Endothelial cell of umbilical vein (primary cell): ENCODE results near the gene ITGA2B. TPM values are rescaled to one million over a fixed set of nuclear protein-coding genes. Genes with fewer than 3 reads are reported as not detected.

Experiments used
- BruUV-seq: library from RNA; stranded (reverse); fragments of 400-500 nt; replicated peaks from 2 replicates; lab custom pipeline; 2021; lab: Mats Ljungman, UMichigan
- CTCF ChIA-PET: fragments of 300-600, 350-600 bp; sonication (Branson Sonifier 250); formaldehyde crosslinking; loops from one replicate; lab custom pipeline; 2021; ENCODE audit warnings: antibody characterized with exemption, inconsistent platforms; lab: Charles Lee
- POLR2A ChIA-PET: fragments of 300-600, 350-600 bp; sonication (Branson Sonifier 250); formaldehyde crosslinking; loops from one replicate; lab custom pipeline; 2021; ENCODE audit warnings: antibody characterized with exemption, inconsistent platforms; lab: Charles Lee
- DNase-seq: peaks from one replicate; pipeline ENCODE4 v3.0.0-alpha.2; 2011; ENCODE audit warnings: low read depth, low spot score
- FAIRE-seq: peaks from 2 replicates; lab custom pipeline; 2011; peaks lifted over from hg19 to GRCh38; lab: Jason Lieb, UNC
- H2AFZ ChIP-seq: 2 replicates; pipeline ENCODE4 v1.6.0; 2012; ENCODE audit warnings: low read depth, low read length, control low read depth, inconsistent platforms
- H3K27ac ChIP-seq: 2 replicates; pipeline ENCODE4 v1.5.1; 2011; ENCODE audit warnings: low read depth, mild to moderate bottlenecking, control low read depth, low read length, moderate library complexity; ENCODE audit not compliant: insufficient read depth
- H3K27me3 ChIP-seq, 2 experiments: 2 replicates each; pipeline versions ENCODE4 v1.6.0 to v1.6.1; 2011; ENCODE audit warnings: low read length in 2 of 2, mixed read lengths in 1 of 2; ENCODE audit not compliant: control insufficient read depth in 2 of 2, insufficient read depth in 2 of 2
- H3K36me3 ChIP-seq, 2 experiments: 2 replicates in 1 of 2; 3 replicates in 1 of 2; pipeline ENCODE4 v1.5.1; 2011; ENCODE audit warnings: low read length in 2 of 2, mild to moderate bottlenecking in 1 of 2, moderate library complexity in 1 of 2; ENCODE audit not compliant: control insufficient read depth in 2 of 2, insufficient read depth in 2 of 2; ENCODE audit errors: extremely low read depth in 1 of 2
- H3K4me1 ChIP-seq: 3 replicates; pipeline ENCODE4 v1.5.1; 2011; ENCODE audit warnings: mild to moderate bottlenecking, low read length; ENCODE audit not compliant: control insufficient read depth, insufficient read depth; ENCODE audit errors: extremely low read depth
- H3K4me2 ChIP-seq: 2 replicates; pipeline ENCODE4 v1.6.1; 2011; ENCODE audit warnings: low read length, control low read depth, mixed read lengths; ENCODE audit not compliant: insufficient read depth
- H3K4me3 ChIP-seq, 3 experiments: fragments of 200-600 bp in 1 of 3; sonication (generic), shearing (Covaris generic) in 1 of 3; replicated peaks in 1 of 3; 2 replicates each; pipeline ENCODE4 v1.5.1; 2011 to 2016; ENCODE audit warnings: control low read depth in 3 of 3, low read length in 3 of 3, mild to moderate bottlenecking in 2 of 3, inconsistent platforms in 1 of 3, low read depth in 1 of 3, moderate library complexity in 1 of 3; ENCODE audit not compliant: insufficient read depth in 1 of 3
- H3K79me2 ChIP-seq: 2 replicates; pipeline ENCODE4 v1.6.0; 2012; ENCODE audit warnings: low read length, inconsistent platforms; ENCODE audit not compliant: control insufficient read depth, insufficient read depth
- H3K9ac ChIP-seq: replicated peaks from 2 replicates; pipeline ENCODE3; 2011; ENCODE audit warnings: low read length, control low read depth; ENCODE audit not compliant: insufficient read depth; ENCODE audit errors: extremely low read depth
- H3K9me1 ChIP-seq: replicated peaks from 3 replicates; pipeline ENCODE4 v1.6.0; 2011; ENCODE audit warnings: mild to moderate bottlenecking, low read length; ENCODE audit not compliant: control insufficient read depth, insufficient read depth; ENCODE audit errors: extremely low read depth
- H3K9me3 ChIP-seq: replicated peaks from 2 replicates; pipeline ENCODE4 v1.5.1; 2012; ENCODE audit warnings: low read length, inconsistent platforms; ENCODE audit not compliant: control insufficient read depth, insufficient read depth
- H4K20me1 ChIP-seq: replicated peaks from 2 replicates; pipeline ENCODE3; 2011; ENCODE audit warnings: mild to moderate bottlenecking, low read length; ENCODE audit not compliant: control insufficient read depth, insufficient read depth; ENCODE audit errors: extremely low read depth
- EZH2 ChIP-seq: IDR thresholded peaks from 2 replicates; pipeline ENCODE4 v1.6.1; 2012; ENCODE audit warnings: borderline replicate concordance, low read depth, mild to moderate bottlenecking, moderate library complexity, low read length, inconsistent platforms; ENCODE audit not compliant: severe bottlenecking
- FOS ChIP-seq: IDR thresholded peaks from 2 replicates; pipeline ENCODE4 v1.6.1; 2011; ENCODE audit warnings: mild to moderate bottlenecking, low read length, moderate library complexity, borderline replicate concordance; ENCODE audit not compliant: insufficient read depth
- GATA2 ChIP-seq: IDR thresholded peaks from 2 replicates; pipeline ENCODE4 v1.7.0; 2011; ENCODE audit warnings: low read depth, mild to moderate bottlenecking, moderate library complexity, mixed read lengths, low read length; ENCODE audit not compliant: insufficient read length, insufficient read depth
- JUN ChIP-seq: IDR thresholded peaks from 2 replicates; pipeline ENCODE4 v1.6.1; 2011; ENCODE audit warnings: borderline replicate concordance, low read depth; ENCODE audit not compliant: insufficient read length, insufficient read depth
- MYC ChIP-seq: IDR thresholded peaks from one replicate; pipeline ENCODE4 v1.6.1; 2011; ENCODE audit warnings: mild to moderate bottlenecking, low read depth, low read length
- POLR2A ChIP-seq: IDR thresholded peaks from 2 replicates; pipeline ENCODE4 v1.6.1; 2012; ENCODE audit warnings: low read depth, mild to moderate bottlenecking, control low read depth, low read length
- POLR2AphosphoS5 ChIP-seq: IDR thresholded peaks from 2 replicates; pipeline ENCODE4 v1.6.1; 2012; ENCODE audit warnings: low read depth, mild to moderate bottlenecking, control low read depth, low read length, moderate library complexity; ENCODE audit not compliant: insufficient read depth
- dilution Hi-C: fragments of 300-500 bp; cut with MboI; formaldehyde crosslinking; loops from one replicate; pipeline ENCODE4 v1.15.0; 2019; ENCODE audit warnings: low sequenced_read_pairs; ENCODE audit not compliant: extremely low pct_ligation_motif_present
- intact Hi-C: fragments of 100-400 bp; cut with micrococcal nuclease; formaldehyde crosslinking; loops from one replicate; pipeline ENCODE4 v1.10.0; 2022
- polyA plus RNA-seq, 4 experiments: library from polyadenylated mRNA; depleted of rRNA in 3 of 4; stranded (reverse) in 3 of 4; unstranded in 1 of 4; fragments of >200 nt; gene quantifications; 2 replicates each; pipeline versions ENCODE4 v1.2.1 to v1.2.3, GENCODE V29; 2011 to 2012; ENCODE audit warnings: missing spikeins in 1 of 4
- total RNA-seq: library from RNA; stranded (reverse); gene quantifications from 2 replicates; pipeline ENCODE4 v1.2.3, GENCODE V29; 2021
- TF ChIP-seq, protein P1 (sequence below): IDR thresholded peaks from 2 replicates; pipeline ENCODE4 v1.6.1; 2011; ENCODE audit not compliant: insufficient read depth, insufficient read length
- TF ChIP-seq, protein P2 (sequence below), 2 donors: IDR thresholded peaks; 1 replicate in 1 of 2; 2 replicates in 1 of 2; pipeline ENCODE4 v1.5.1; 2011; ENCODE audit warnings: low read length in 2 of 2, mild to moderate bottlenecking in 2 of 2, moderate library complexity in 2 of 2, control low read depth in 1 of 2, inconsistent platforms in 1 of 2, low read depth in 1 of 2; ENCODE audit not compliant: insufficient read depth in 1 of 2; ENCODE audit errors: extremely low read depth in 1 of 2

Gene ITGA2B
- total and polyA plus RNA-seq, 2 donors (not counting 3 experiments of a cell fraction or from before 2014, with no cell fraction given) = 0.26 to 0.82 TPM

DNA sequence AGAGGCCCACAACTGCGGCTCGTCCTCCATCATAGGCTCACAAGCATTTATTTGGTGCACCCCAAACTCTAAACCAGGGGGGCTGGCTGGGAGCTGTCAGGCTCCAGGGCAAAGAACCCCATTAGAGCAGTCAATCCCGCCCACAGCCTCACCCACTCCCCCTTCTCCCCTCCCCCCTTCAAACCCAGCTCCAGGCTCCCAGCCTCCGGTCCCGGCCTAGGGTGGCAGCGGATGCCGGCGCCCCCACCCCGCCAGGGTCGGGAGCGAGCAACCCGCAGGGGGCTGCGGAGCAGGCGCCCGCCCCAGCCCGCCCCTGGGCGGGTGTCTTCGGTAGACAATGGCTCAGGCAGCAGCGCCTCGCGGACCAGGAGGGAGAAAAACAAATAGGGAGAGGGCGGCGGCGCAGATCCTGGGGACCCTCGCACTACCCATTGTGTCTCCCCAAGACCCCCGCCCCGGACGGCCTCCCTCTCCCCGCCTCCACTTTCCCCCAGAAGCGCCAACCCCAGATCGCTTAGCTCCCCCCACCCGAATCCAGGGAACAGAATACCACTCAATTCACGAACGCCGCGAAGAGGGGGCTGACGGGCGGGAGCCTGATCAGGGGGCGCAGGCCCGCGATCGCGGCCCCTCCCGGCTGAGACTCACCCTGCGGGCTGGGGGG, 26.4 kb downstream of the ITGA2B start:
- dilution Hi-C loops (no loop called here), intact Hi-C loops (no loop called here)
- no peaks in the 10 kb centered on the region for H3K79me2 ChIP-seq
- no peak for FAIRE-seq
- no peaks in the 10 kb centered on the region for H3K9me3 ChIP-seq
- H3K9ac ChIP-seq = peak overlapping the region; percentile 63
- no peaks in the 10 kb centered on the region for H3K9me1 ChIP-seq
- POLR2A ChIA-PET = interaction anchor here (0.5 to 0.6 kb wide), 2 partner anchors 14 to 117 kb away, joined by 3 to 5 read pairs; no protein-coding TSS in a partner anchor
- H3K36me3 ChIP-seq = no peaks in the 10 kb centered on the region
- H3K4me2 ChIP-seq = peak overlapping the region; percentile 62
- TF ChIP-seq GATA2 = no peak
- TF ChIP-seq MYC = no peak
- TF ChIP-seq JUN = no peak
- no peak for TF ChIP-seq EZH2
- TF ChIP-seq, protein P1, sequence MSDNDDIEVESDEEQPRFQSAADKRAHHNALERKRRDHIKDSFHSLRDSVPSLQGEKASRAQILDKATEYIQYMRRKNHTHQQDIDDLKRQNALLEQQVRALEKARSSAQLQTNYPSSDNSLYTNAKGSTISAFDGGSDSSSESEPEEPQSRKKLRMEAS = no peak
- no peak for TF ChIP-seq POLR2A
- TF ChIP-seq POLR2AphosphoS5 = no peak
- no peak for TF ChIP-seq FOS
- TF ChIP-seq, protein P2, sequence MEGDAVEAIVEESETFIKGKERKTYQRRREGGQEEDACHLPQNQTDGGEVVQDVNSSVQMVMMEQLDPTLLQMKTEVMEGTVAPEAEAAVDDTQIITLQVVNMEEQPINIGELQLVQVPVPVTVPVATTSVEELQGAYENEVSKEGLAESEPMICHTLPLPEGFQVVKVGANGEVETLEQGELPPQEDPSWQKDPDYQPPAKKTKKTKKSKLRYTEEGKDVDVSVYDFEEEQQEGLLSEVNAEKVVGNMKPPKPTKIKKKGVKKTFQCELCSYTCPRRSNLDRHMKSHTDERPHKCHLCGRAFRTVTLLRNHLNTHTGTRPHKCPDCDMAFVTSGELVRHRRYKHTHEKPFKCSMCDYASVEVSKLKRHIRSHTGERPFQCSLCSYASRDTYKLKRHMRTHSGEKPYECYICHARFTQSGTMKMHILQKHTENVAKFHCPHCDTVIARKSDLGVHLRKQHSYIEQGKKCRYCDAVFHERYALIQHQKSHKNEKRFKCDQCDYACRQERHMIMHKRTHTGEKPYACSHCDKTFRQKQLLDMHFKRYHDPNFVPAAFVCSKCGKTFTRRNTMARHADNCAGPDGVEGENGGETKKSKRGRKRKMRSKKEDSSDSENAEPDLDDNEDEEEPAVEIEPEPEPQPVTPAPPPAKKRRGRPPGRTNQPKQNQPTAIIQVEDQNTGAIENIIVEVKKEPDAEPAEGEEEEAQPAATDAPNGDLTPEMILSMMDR (IDR thresholded peaks at IDR 0.05; ENCODE audit: extremely low read depth in 1 of 2, insufficient read depth in 1 of 2, low read depth in 1 of 2, low read length in 2 of 2) = no peak
- DNase-seq = peak; percentile 18
- peak overlapping the region; percentile 20 for H2AFZ ChIP-seq
- no peaks in the 10 kb centered on the region for H4K20me1 ChIP-seq
- H3K27me3 ChIP-seq = peaks cover 6 to 8% of the 10 kb centered on the region in 2 experiments
- CTCF ChIA-PET = interaction anchor here (0.5 to 4.1 kb wide), 29 partner anchors 8 to 194 kb away, joined by 3 to 39 read pairs (median 5); partner anchors contain the start of genes ATXN7L3 and GRN
- H3K27ac ChIP-seq = no peak overlapping the region
- H3K4me3 ChIP-seq = peak overlapping the region; percentile 33 to 85 (median 37)
- no TSS peak for BruUV-seq
- H3K4me1 ChIP-seq = peaks cover 5% of the 10 kb centered on the region
